Right lobe of liver (tissue), 6 donors: Measurements from ENCODE around the gene NOTCH1. TPM values are rescaled to one million over a fixed set of nuclear protein-coding genes. Genes with fewer than 3 reads are reported as not detected.

Experiments used
- ATAC-seq, 4 donors: fragments of 200-7000 bp; cut with Tn5 transposase; one replicate each; pipeline ENCODE4 v1.9.1; 2020; ENCODE audit warnings: mild to moderate bottlenecking in 4 of 4, moderate library complexity in 4 of 4
- DNase-seq, 3 donors: peaks; one replicate each; pipeline ENCODE4 v3.0.0-alpha.2; 2020
- H3K27ac ChIP-seq, 3 donors: fragments of 200-600 bp; one replicate each; pipeline ENCODE4 v1.8.0; 2022
- H3K27me3 ChIP-seq, 2 donors: fragments of 200-600 bp; one replicate each; pipeline ENCODE4 v1.8.0; 2022
- H3K36me3 ChIP-seq, 4 donors: fragments of 200-600 bp; sonication (generic) in 1 of 4; one replicate each; pipeline versions ENCODE4 v1.5.1 to v1.8.0; 2017 to 2022; ENCODE audit warnings: control low read depth in 1 of 4
- H3K4me1 ChIP-seq, 4 donors: fragments of 200-600 bp; sonication (generic) in 1 of 4; one replicate each; pipeline versions ENCODE4 v1.5.1 to v1.8.0; 2017 to 2022; ENCODE audit warnings: control low read depth in 1 of 4
- H3K4me3 ChIP-seq, 3 donors: fragments of 200-600 bp; one replicate each; pipeline ENCODE4 v1.8.0; 2022
- H3K9me3 ChIP-seq, 4 donors: fragments of 200-600 bp; sonication (generic) in 1 of 4; one replicate each; pipeline versions ENCODE4 v1.5.1 to v1.8.0; 2017 to 2022; ENCODE audit warnings: control low read depth in 1 of 4
- POLR2A ChIP-seq: fragments of 450-650 bp; IDR thresholded peaks from one replicate; pipeline ENCODE4 v1.6.1; 2017; ENCODE audit warnings: antibody characterized with exemption, mild to moderate bottlenecking
- WGBS: methylation state at CpG from one replicate; pipeline ENCODE4 v1.1.6; 2018; ENCODE audit warnings: low coverage, low lambda C conversion rate; ENCODE audit not compliant: insufficient coverage; ENCODE audit errors: missing lambda C conversion rate; 5-methylcytosine and 5-hydroxymethylcytosine counted together
- intact Hi-C, 2 donors: fragments of 100-400 bp; cut with DNase I; formaldehyde crosslinking; loops; one replicate each; pipeline versions ENCODE4 v1.11.2 to v1.14.1; 2022
- total RNA-seq, 6 experiments: library from RNA; depleted of rRNA in 2 of 6; stranded (reverse); fragments of >200 nt in 2 of 6; fragmentation: NEBNext Ultra II Directional in 3 of 6; extraction: Animal tissue kit (Norgen Biotek cat#: 25700) in 3 of 6; gene quantifications; one replicate each; pipeline versions ENCODE4 v1.1.0 to v1.2.4, GENCODE V29; 2016 to 2023
- TF ChIP-seq, protein P1 (sequence below), 4 donors: fragments of 200-600 bp in 3 of 4; fragments of 450-650 bp in 1 of 4; IDR thresholded peaks; one replicate each; pipeline versions ENCODE4 v1.5.1 to v1.8.0; 2016 to 2022; ENCODE audit warnings: antibody characterized with exemption in 4 of 4, mild to moderate bottlenecking in 2 of 4
- donor health status: DM: no; HTN: yes; CAD: no.
- donor health status: DM: no; HTN: no; CAD: no.
- donor health status: DM: no; HTN: no; CAD: no.
- donor health status: DM: no; HTN: yes; CAD: no.
- donor health status: DM: no; HTN: yes; CAD: no.

NOTCH1 gene
- total RNA-seq, 6 experiments from 2014 or later = 17.4 to 26.2 (median 19.3) TPM

GRCh38 chr9:136571531-136571930, 25.7 kb upstream of the NOTCH1 start:
- intact Hi-C loops = no loop called here
- H3K36me3 ChIP-seq = no peaks in the 10 kb centered on the region
- DNase-seq (no peak), ATAC-seq (no peak)
- no peak for TF ChIP-seq POLR2A
- H3K4me1 ChIP-seq = peaks cover 0 to 16% (median 6%) of the 10 kb centered on the region in 4 donors
- 80% methylated on average over 2 of the region's 14 CpGs for WGBS
- H3K27ac ChIP-seq = no peak overlapping the region
- H3K9me3 ChIP-seq = no peaks in the 10 kb centered on the region
- H3K4me3 ChIP-seq = no peak overlapping the region
- no peaks in the 10 kb centered on the region for H3K27me3 ChIP-seq

GRCh38 chr9:136570916-136571315, 25.1 kb upstream of the NOTCH1 start:
- DNase-seq = no peak
- H3K4me1 ChIP-seq = peaks cover 0 to 11% (median 5%) of the 10 kb centered on the region in 4 donors
- H3K4me3 ChIP-seq = no peak overlapping the region
- TF ChIP-seq POLR2A = no peak
- TF ChIP-seq, protein P1, sequence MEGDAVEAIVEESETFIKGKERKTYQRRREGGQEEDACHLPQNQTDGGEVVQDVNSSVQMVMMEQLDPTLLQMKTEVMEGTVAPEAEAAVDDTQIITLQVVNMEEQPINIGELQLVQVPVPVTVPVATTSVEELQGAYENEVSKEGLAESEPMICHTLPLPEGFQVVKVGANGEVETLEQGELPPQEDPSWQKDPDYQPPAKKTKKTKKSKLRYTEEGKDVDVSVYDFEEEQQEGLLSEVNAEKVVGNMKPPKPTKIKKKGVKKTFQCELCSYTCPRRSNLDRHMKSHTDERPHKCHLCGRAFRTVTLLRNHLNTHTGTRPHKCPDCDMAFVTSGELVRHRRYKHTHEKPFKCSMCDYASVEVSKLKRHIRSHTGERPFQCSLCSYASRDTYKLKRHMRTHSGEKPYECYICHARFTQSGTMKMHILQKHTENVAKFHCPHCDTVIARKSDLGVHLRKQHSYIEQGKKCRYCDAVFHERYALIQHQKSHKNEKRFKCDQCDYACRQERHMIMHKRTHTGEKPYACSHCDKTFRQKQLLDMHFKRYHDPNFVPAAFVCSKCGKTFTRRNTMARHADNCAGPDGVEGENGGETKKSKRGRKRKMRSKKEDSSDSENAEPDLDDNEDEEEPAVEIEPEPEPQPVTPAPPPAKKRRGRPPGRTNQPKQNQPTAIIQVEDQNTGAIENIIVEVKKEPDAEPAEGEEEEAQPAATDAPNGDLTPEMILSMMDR (IDR thresholded peaks at IDR 0.05) = no peak
- no peak for ATAC-seq
- H3K27me3 ChIP-seq = no peaks in the 10 kb centered on the region
- no peaks in the 10 kb centered on the region for H3K36me3 ChIP-seq
- no CpG with 5 or more reads among the region's 19 CpGs for WGBS
- H3K27ac ChIP-seq = no peak overlapping the region
- intact Hi-C loops = no loop called here
- no peaks in the 10 kb centered on the region for H3K9me3 ChIP-seq

- Histone ChIP-seq H3K9me3 (no peaks in the 10 kb centered on the region), H3K27me3 (no peaks in the 10 kb centered on the region), H3K4me1 (peaks cover 0 to 12% (median 3%) of the 10 kb centered on the region in 4 donors), H3K27ac (no peak overlapping the region), H3K36me3 (no peaks in the 10 kb centered on the region), H3K4me3 (no peak overlapping the region)
- ATAC-seq (no peak), DNase-seq (no peak)
- intact Hi-C loops = no loop called here
- TF ChIP-seq, protein P1 (IDR thresholded peaks at IDR 0.05) = no peak
- TF ChIP-seq POLR2A = no peak
- 100% methylated on average over 3 of the region's 18 CpGs for WGBS
Observed at GRCh38 chr9:136570191-136570845, 24.5 kb upstream of the NOTCH1 start.

DNA sequence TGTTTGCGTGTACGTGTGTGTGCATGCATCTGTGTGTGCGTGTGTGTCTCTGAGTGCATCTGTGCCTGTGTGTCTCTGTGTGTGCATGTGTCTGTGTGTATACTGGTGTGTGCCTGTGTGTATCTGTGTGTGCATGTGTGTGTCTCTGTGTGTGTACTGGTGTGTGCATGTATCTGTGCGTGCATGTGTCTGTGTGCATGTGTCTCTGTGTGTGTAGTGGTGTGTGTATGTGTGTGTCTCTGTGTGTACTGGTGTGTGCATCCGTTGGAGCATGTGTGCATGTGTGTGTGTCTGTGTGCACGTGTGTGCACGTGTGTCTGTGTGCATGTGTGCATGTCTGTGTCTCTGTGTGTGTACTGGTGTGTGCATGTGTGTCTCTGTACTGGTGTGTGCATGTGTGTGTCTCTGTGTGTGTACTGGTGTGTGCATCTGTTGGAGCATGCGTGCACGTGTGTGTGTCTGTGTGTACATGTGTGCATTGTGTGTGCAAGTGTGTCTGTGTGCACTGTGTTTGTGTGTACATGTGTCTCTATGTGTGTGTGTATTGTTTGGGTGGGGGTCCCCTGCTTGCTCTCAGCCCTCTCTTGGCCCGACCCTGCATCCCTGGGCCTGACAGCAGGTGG, 23.8 kb upstream of the NOTCH1 start:
- Histone ChIP-seq H3K27me3 (no peaks in the 10 kb centered on the region), H3K4me1 (peaks cover 0 to 18% (median 3%) of the 10 kb centered on the region in 4 donors), H3K27ac (no peak overlapping the region), H3K36me3 (no peaks in the 10 kb centered on the region), H3K4me3 (no peak overlapping the region), H3K9me3 (no peaks in the 10 kb centered on the region)
- no peak for TF ChIP-seq POLR2A
- TF ChIP-seq, protein P1 (IDR thresholded peaks at IDR 0.05) = no peak
- WGBS = 93% methylated on average over 9 of the region's 10 CpGs
- DNase-seq (no peak), ATAC-seq (no peak)
- intact Hi-C loops = no loop called here
